Measurements from ENCODE around the gene SLFN12L. TPM values are rescaled to one million over a fixed set of nuclear protein-coding genes. Genes with fewer than 3 reads are reported as not detected.
A peak's percentile ranks its signal among the peaks of the same experiment; 100 is the strongest.

The SLFN12L gene
- total RNA-seq: 10 to 100 TPM; 34.5 to 39.0 TPM

- H3K27me3 Mint-ChIP-seq: no peaks in the 10 kb centered on the region
- peak within 1 kb of the TSS; percentile 97 for H3K27ac Mint-ChIP-seq
- CTCF ChIA-PET: interaction anchor here (0.6 to 9.2 kb wide), 7 partner anchors 50 to 493 kb away, joined by 3 to 177 read pairs (median 9); partner anchors contain the start of gene SLFN5
- no peaks in the 10 kb centered on the region for H3K9me3 Mint-ChIP-seq
- H3K4me3 Mint-ChIP-seq: peak within 1 kb of the TSS; percentile 75
- H3K36me3 Mint-ChIP-seq: peaks cover 30% of the 10 kb centered on the region
- intact Hi-C loops (cut with micrococcal nuclease): loop anchor here (1.0 to 5.0 kb wide), 6 partner anchors 51 to 555 kb away; partner anchors contain the start of genes LIG3, SLFN11 and SLFN12
- POLR2A ChIA-PET: interaction anchor here (0.7 to 3.9 kb wide), 13 partner anchors 10 to 531 kb away, joined by 3 to 33 read pairs (median 4); partner anchors contain the start of genes PEX12, SLFN11, SLFN5 and TAF15
- peaks cover 40% of the 10 kb centered on the region for H3K4me1 Mint-ChIP-seq (ENCODE audit: low read depth)
- peak; percentile 51 for DNase-seq
Measured at GRCh38 chr17:35537601-35538141, at the start of gene SLFN12L. Gene SLFN12L (minus strand): TSS chr17:35537678. CDS start chr17:35522364, 15,314 bp downstream.

GRCh38 chr17:35586569-35587073 lies 49.1 kb upstream of the SLFN12L start:
- H3K36me3 Mint-ChIP-seq: peaks cover 2% of the 10 kb centered on the region
- intact Hi-C loops (cut with micrococcal nuclease): loop anchor here (1.0 to 2.0 kb wide), 8 partner anchors 8 to 444 kb away; partner anchors contain the start of genes NLE1, PEX12, SLFN11 and TAF15
- H3K4me3 Mint-ChIP-seq: peak overlapping the region; percentile 93

GRCh38 chr17:35584061-35584460 lies 46.6 kb upstream of the SLFN12L start:
- H3K4me3 Mint-ChIP-seq: no peak overlapping the region
- no peak overlapping the region for H3K27ac Mint-ChIP-seq
- peaks cover 2% of the 10 kb centered on the region for H3K36me3 Mint-ChIP-seq
- ChIA-PET POLR2A (no interaction called here), CTCF (no interaction called here)
- intact Hi-C loops (cut with micrococcal nuclease): no loop called here
- peaks cover 17% of the 10 kb centered on the region for H3K4me1 Mint-ChIP-seq (ENCODE audit: low read depth)
- DNase-seq: no peak
- no peaks in the 10 kb centered on the region for H3K27me3 Mint-ChIP-seq
- H3K9me3 Mint-ChIP-seq: no peaks in the 10 kb centered on the region

More at GRCh38 chr17:35586569-35587073, 49.1 kb upstream of the SLFN12L start:
- Mint-ChIP-seq H3K27ac (peak overlapping the region; percentile 97), H3K9me3 (no peaks in the 10 kb centered on the region), H3K27me3 (no peaks in the 10 kb centered on the region), H3K4me1 (ENCODE audit: low read depth) (peaks cover 23% of the 10 kb centered on the region)
- CTCF ChIA-PET: interaction anchor here (1.2 kb wide), 2 partner anchors 47 to 161 kb away, joined by 4 read pairs; no protein-coding TSS in a partner anchor
- POLR2A ChIA-PET: interaction anchor here (0.6 to 1.9 kb wide), 8 partner anchors 9 to 373 kb away, joined by 3 to 21 read pairs (median 3); partner anchors contain the start of genes PEX12, RASL10B and TAF15
- no peak for DNase-seq

- DNase-seq: no peak
- H3K4me3 Mint-ChIP-seq: peak overlapping the region; percentile 94
- ChIA-PET POLR2A (interaction anchor here (0.8 to 2.9 kb wide), 10 partner anchors 8 to 365 kb away, joined by 3 to 21 read pairs (median 8); partner anchors contain the start of genes AP2B1, SLFN11, SLFN12L and SLFN5), CTCF (interaction anchor here (0.7 to 2.1 kb wide), 10 partner anchors 9 to 408 kb away, joined by 3 to 9 read pairs (median 4); no protein-coding TSS in a partner anchor)
- H3K27me3 Mint-ChIP-seq: no peaks in the 10 kb centered on the region
- H3K9me3 Mint-ChIP-seq: no peaks in the 10 kb centered on the region
- H3K27ac Mint-ChIP-seq: peak overlapping the region; percentile 98
- peaks cover 20% of the 10 kb centered on the region for H3K4me1 Mint-ChIP-seq (ENCODE audit: low read depth)
- intact Hi-C loops (cut with micrococcal nuclease): loop anchor here (1.0 to 2.0 kb wide), 4 partner anchors 8 to 336 kb away; partner anchors contain the start of genes AP2B1 and SLFN5
- peaks cover 6% of the 10 kb centered on the region for H3K36me3 Mint-ChIP-seq
Measured at GRCh38 chr17:35578929-35579432, 41.5 kb upstream of the SLFN12L start.

- H3K9me3 Mint-ChIP-seq: no peaks in the 10 kb centered on the region
Measured at GRCh38 chr17:35578197-35578928, 40.9 kb upstream of the SLFN12L start, which contains the start of gene PEX12. Gene PEX12 (minus strand): TSS chr17:35578571. CDS start chr17:35578021, 550 bp downstream.

GRCh38 chr17:35577830-35578196 lies 40.3 kb upstream of the SLFN12L start:
- H3K4me3 Mint-ChIP-seq: peak overlapping the region; percentile 94
- intact Hi-C loops (cut with micrococcal nuclease): loop anchor here (1.0 to 2.0 kb wide), 4 partner anchors 9 to 335 kb away; partner anchors contain the start of genes AP2B1 and SLFN5
- H3K36me3 Mint-ChIP-seq: peaks cover 6% of the 10 kb centered on the region
- no peak for DNase-seq
- H3K27ac Mint-ChIP-seq: peak overlapping the region; percentile 98
- no peaks in the 10 kb centered on the region for H3K27me3 Mint-ChIP-seq
- CTCF ChIA-PET: interaction anchor here (1.3 to 2.1 kb wide), 5 partner anchors 11 to 186 kb away, joined by 3 to 8 read pairs (median 4); no protein-coding TSS in a partner anchor
- H3K4me1 Mint-ChIP-seq (ENCODE audit: low read depth): peaks cover 20% of the 10 kb centered on the region
- H3K9me3 Mint-ChIP-seq: no peaks in the 10 kb centered on the region
- POLR2A ChIA-PET: interaction anchor here (0.8 to 2.9 kb wide), 6 partner anchors 9 to 364 kb away, joined by 3 to 21 read pairs (median 14); partner anchors contain the start of genes AP2B1, SLFN12L and TAF15

More at GRCh38 chr17:35578197-35578928, 40.9 kb upstream of the SLFN12L start, which contains the start of gene PEX12:
- Mint-ChIP-seq H3K36me3 (peaks cover 6% of the 10 kb centered on the region), H3K4me3 (peak within 1 kb of the TSS; percentile 94), H3K4me1 (ENCODE audit: low read depth) (peaks cover 20% of the 10 kb centered on the region), H3K27me3 (no peaks in the 10 kb centered on the region), H3K27ac (peak within 1 kb of the TSS; percentile 98)
- peak; percentile 92 for DNase-seq
- ChIA-PET POLR2A (interaction anchor here (0.8 to 2.9 kb wide), 9 partner anchors 8 to 364 kb away, joined by 3 to 21 read pairs (median 9); partner anchors contain the start of genes AP2B1, SLFN12L, SLFN5 and TAF15), CTCF (interaction anchor here (0.7 to 2.1 kb wide), 10 partner anchors 10 to 407 kb away, joined by 3 to 9 read pairs (median 4); no protein-coding TSS in a partner anchor)
- intact Hi-C loops (cut with micrococcal nuclease): loop anchor here (1.0 to 2.0 kb wide), 4 partner anchors 9 to 336 kb away; partner anchors contain the start of genes AP2B1 and SLFN5

- CTCF ChIA-PET: interaction anchor here (0.6 to 1.4 kb wide), 3 partner anchors 37 to 263 kb away, joined by 3 to 5 read pairs (median 3); no protein-coding TSS in a partner anchor
- H3K27ac Mint-ChIP-seq: no peak overlapping the region
- POLR2A ChIA-PET: interaction anchor here (0.6 to 1.4 kb wide), 2 partner anchors 11 to 88 kb away, joined by 3 read pairs; no protein-coding TSS in a partner anchor
- H3K4me1 Mint-ChIP-seq (ENCODE audit: low read depth): peaks cover 24% of the 10 kb centered on the region
- intact Hi-C loops (cut with micrococcal nuclease): no loop called here
- no peak overlapping the region for H3K4me3 Mint-ChIP-seq
- H3K9me3 Mint-ChIP-seq: no peaks in the 10 kb centered on the region
- DNase-seq: no peak
- no peaks in the 10 kb centered on the region for H3K27me3 Mint-ChIP-seq
- peaks cover 7% of the 10 kb centered on the region for H3K36me3 Mint-ChIP-seq
Measured at GRCh38 chr17:35575759-35576158, 38.3 kb upstream of the SLFN12L start.

- Mint-ChIP-seq H3K27ac (no peak overlapping the region), H3K4me3 (peak overlapping the region; percentile 92), H3K27me3 (no peaks in the 10 kb centered on the region), H3K9me3 (no peaks in the 10 kb centered on the region), H3K4me1 (ENCODE audit: low read depth) (peaks cover 27% of the 10 kb centered on the region), H3K36me3 (peaks cover 4% of the 10 kb centered on the region)
- intact Hi-C loops (cut with micrococcal nuclease): no loop called here
- ChIA-PET CTCF (no interaction called here), POLR2A (interaction anchor here (0.7 to 2.8 kb wide), 2 partner anchors 9 to 509 kb away, joined by 3 to 20 read pairs; partner anchors contain the start of gene PEX12)
- no peak for DNase-seq
Measured at GRCh38 chr17:35569405-35569804, 31.9 kb upstream of the SLFN12L start.

- peak; percentile 68 for DNase-seq
- no peaks in the 10 kb centered on the region for H3K27me3 Mint-ChIP-seq
- CTCF ChIA-PET: interaction anchor here (1.2 kb wide), 1 partner anchor 29 kb away, joined by 3 read pairs; no protein-coding TSS in a partner anchor
- H3K9me3 Mint-ChIP-seq: no peaks in the 10 kb centered on the region
- peak overlapping the region; percentile 86 for H3K27ac Mint-ChIP-seq
- peak overlapping the region; percentile 92 for H3K4me3 Mint-ChIP-seq
- H3K4me1 Mint-ChIP-seq (ENCODE audit: low read depth): peaks cover 27% of the 10 kb centered on the region
- intact Hi-C loops (cut with micrococcal nuclease): loop anchor here (1.0 kb wide), 3 partner anchors 10 to 27 kb away; partner anchors contain the start of genes AP2B1 and PEX12
- peaks cover 3% of the 10 kb centered on the region for H3K36me3 Mint-ChIP-seq
- POLR2A ChIA-PET: interaction anchor here (0.7 to 2.8 kb wide), 2 partner anchors 9 to 508 kb away, joined by 3 to 20 read pairs; partner anchors contain the start of gene PEX12
Measured at GRCh38 chr17:35568561-35568960, 31.1 kb upstream of the SLFN12L start.

- Mint-ChIP-seq H3K36me3 (peaks cover 3% of the 10 kb centered on the region), H3K9me3 (no peaks in the 10 kb centered on the region), H3K27me3 (no peaks in the 10 kb centered on the region), H3K27ac (peak overlapping the region; percentile 24), H3K4me3 (peak overlapping the region; percentile 92), H3K4me1 (ENCODE audit: low read depth) (peaks cover 27% of the 10 kb centered on the region)
- DNase-seq: no peak
- intact Hi-C loops (cut with micrococcal nuclease): no loop called here
- ChIA-PET CTCF (no interaction called here), POLR2A (interaction anchor here (1.1 to 2.8 kb wide), 4 partner anchors 11 to 134 kb away, joined by 3 to 20 read pairs (median 4); partner anchors contain the start of gene PEX12)
Measured at GRCh38 chr17:35566968-35567367, 29.5 kb upstream of the SLFN12L start.

Measured in activated CD4-positive, alpha-beta memory T cell treated with anti-CD3 and anti-CD28 coated beads for 36 hours (primary cell).